Activated CD8-positive, alpha-beta memory T cell treated with anti-CD3 and anti-CD28 coated beads, Interleukin-2, amount 50 U/mL, for 48 hours (primary cell): ENCODE results near the gene GPR160.
"Not testable (repeated sequence)": the region's sequence is repeated elsewhere in the genome, so short reads cannot be mapped to it uniquely, and the experiment has no call there.

ENCODE experiments used
- DNase-seq: peaks from one replicate; pipeline ENCODE4 v3.0.0-alpha.2; 2020

GPR160 gene

DNA sequence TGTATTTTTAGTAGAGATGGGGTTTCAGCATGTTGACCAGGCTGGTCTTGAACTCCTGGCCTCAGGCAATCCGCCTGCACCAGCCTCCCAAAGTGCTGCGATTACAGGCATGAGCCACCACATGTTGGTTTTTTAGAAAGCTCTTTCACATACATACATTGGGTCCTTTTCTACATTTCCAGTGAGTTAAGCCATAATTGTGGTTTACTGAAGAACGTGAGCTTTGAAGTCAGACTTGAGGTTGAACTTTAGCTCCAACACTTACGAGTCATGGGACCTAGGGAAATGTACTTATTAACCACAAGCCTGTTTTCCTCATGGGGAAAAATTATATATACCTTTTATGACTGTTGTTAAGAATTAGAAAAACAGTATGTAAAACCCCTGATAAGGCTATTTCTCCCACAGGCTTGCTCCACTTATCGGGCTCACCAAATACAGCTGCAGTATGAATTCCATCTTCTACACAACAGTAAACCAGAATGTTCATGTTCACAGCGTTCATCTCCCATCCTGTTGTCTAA, 39.0 kb downstream of the GPR160 start:
- DNase-seq: no peak

DNA sequence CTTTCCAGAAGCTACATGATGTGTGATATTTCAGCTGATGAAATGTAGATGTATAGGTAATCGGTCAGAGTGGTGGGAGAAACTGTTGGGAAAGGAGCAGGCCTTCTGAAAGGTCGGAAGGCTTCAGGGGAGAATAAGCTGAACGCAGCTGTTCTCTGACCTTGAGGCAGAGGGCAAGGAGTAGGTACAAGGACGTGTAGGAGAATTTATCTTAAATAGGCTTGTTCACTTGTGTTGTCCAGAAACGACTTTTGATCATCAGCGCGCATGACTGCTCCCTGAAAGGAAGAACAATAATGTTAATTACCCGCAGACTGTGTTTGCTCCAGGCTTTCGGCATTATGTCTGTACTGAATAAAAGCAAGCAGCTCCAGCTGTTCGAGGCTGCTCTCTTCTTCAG, 39.6 kb downstream of the GPR160 start:
- no peak for DNase-seq

DNA sequence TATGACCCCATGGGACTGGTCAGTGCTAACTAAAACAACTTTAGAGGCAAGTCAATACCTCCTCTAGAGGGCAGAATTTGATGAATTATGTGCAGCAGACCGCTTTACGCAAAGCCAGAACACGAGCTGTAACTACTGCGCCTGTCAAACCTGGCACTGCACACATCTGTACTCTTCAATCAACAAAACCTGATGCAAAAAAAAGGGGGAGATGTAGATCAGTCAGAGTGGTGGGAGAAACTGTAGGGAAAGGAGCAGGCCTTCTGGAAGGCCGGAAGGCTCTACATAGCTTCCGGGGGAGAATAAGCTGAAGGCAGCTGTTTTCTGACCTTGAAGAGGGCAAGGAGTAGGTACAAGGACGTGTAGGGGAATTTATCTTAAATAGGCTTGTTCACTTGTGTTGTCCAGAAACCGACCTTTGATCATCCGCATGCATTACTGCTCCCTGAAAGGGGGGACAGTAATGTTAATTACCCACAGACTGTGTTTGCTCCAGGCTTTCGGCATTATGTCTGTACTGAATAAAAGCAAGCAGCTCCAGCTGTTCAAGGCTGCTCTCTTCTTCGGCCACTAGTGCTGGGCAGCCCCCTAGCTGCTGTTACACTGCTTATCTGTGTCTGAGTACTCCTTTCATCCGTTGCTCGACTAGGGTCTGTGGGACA, 41.0 kb downstream of the GPR160 start:
- no peak for DNase-seq

DNA sequence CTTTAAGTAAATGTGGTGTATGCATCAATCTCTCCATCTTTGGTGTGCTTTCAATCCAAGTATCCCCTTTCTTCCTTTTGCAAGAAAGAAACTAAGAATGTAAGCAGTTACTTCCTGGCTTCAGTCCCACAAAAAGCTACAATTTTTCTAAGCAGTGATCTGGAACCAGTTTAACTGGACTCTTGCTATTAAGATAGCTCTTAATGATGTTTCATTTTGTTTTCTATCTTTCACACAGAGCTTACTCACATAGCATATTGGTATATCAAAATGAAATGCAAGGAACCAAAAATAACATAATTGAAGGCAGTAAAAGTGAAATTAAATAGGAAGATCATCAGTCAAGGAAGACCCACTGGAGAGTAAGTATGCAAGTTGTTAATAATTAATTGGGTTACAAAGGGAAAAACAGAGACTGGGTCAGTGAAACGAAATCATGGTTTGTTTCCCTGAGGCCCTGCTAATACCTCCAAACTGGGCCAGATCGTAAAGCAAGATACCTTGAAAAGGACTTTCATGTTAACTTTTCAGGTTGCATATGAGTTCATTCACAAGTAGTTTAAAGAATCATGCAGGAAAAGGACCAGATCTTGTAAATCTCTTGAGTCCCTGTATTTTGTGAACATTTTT, 41.9 kb downstream of the GPR160 start:
- DNase-seq: no peak

DNA sequence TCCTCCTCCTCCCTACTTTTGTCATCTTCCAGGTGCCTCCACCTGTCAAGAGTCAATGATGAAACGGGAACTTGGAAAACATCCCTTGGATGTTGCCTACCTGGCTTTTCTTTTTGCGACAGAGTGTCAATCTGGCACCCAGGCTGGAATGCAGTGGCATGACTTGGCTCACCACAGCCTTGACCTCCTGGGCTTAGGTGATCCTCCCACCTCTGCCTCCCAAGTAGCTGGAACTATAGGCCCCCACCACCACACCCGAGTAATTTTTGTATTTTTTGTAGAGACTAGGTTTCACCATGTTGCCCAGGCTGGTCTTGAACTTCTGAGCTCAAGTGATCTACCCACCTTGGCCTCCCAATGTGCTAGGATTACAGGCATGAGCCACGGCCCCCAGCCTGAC, 42.8 kb downstream of the GPR160 start:
- DNase-seq: no peak

DNA sequence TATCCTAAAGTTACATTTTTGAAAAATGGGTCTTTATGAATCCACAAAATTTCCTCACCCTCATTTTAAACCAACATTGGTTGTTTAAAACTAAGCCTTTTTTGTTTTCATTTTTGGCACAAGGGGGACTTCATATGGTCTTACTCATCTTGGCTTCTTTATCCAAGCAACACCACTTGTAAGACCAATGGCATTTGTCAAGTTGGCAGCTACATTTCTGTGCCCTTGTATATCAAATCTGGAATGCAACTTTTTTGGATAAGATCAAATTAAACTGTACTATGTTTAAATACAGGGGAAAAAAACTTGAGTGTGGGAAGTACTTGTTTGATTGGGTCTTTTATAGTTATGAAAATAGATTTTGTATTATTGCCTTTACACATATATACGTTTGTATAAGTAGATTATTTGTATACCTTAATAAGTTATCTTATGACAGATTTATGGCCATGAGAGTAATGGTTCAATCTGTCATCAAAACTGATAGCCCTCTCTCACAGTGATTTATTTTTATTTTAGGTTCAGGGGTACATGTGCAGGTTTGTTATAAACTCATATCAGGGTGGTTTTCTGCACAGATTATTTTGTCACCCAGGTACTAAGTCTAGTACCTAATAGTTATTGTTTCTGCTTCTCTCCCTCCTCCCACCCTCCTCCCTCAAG, 43.4 kb downstream of the GPR160 start:
- DNase-seq: no peak

DNA sequence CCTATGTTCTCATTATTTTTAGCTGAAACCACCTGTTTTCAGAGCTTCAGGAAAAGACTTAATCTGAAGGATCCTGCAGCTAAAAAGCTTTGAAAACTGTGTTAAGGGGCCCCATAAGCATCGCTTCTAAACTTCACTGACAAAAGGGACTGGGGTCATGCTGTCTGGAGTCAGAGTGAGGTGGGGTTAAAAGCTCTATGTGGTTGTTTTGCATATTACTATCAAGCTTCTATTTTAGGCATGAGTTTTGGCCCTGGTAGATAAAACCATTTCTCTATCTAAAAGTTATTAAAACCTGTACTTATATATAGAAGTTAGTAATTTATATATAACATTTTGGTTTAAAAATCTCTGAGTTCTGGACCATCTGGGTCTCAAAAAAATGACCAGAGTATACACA, 45.5 kb downstream of the GPR160 start:
- DNase-seq: no peak

DNA sequence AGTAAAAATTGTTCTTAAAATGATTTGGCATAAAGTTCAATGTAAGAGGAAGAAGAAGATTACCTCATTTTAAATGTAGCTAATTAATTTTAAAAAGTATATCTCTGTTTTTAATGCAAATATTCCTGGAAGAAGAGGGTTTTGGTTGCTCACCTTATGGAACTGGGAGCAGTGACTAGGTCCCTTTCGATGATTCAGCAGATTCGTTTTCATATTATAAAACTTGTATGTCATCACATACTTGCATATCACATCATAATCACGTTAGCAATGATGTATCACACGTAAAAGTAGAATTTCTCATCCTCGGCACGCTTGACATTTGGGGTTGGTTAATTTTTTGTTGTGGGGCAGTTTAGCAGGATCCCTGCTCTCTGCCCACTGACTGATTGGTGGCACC, 47.6 kb downstream of the GPR160 start:
- DNase-seq: no peak

DNA sequence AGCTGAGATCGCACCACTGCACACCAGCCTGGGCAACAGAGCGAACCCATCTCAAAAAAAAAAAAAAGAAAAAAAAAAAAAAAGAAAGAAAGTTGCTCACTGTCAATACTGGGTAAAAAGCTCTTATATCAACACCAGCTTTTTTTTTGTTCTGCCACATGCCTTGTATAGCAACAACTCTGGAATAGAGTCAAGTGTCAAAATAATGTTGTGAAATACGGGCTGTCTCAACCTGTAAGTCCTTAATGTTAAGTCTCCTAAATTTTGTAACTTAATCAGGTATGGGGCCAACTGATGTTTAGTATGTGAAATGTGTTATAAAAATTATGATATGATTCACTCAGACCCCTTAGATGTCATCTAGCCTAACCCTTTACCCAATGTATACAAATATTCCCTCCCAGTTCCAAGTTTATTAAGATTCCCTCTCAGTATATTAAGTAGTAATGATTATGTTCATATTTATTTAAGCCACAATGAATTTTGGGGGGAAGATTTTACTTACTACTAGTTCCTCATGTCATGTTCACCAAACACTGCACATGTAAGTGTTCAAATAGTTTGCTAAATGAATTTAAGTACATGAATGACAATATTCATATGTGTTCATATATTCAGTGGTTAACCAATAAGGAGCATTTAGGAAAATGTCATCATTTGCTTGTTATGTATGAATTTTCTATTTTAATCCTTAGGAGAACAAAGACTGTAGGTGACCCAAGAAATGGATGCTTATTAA, 52.2 kb downstream of the GPR160 start:
- no peak for DNase-seq

DNA sequence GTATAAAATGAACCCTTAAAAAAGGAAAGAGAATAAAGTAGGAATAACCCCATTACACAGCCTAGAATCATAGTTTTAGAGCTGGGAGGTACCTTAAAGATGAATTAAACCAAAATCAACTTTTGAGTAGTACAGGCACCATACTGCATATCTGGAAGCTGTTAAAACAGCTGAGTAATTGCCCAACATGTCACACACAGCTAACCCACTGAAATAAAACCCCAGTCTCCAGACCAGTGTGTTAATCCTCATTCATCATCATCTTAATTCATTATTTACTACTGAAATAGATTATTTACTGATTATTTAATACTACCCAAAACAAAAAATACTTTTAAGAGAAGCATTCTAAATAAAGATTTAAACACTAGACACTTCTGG, 52.8 kb downstream of the GPR160 start:
- no peak for DNase-seq

DNA sequence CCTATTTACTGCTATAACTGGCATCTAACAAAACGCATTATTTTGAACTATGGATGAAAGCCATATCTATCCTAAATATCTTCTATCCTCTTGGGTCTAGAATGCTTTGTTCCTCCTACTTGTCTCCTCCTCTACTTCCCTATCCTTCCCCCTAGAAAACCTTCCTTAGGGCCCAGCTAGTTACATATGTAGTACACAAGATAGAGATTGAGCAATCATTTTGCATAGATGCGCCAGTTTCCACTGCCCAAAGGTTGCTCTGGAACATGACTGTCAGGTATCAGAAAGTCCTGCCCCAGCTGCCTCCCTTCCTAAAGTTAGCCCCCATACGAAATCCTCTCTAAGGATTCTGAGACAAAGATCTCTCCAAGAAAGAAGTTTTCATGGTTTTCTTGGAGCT, 55.1 kb downstream of the GPR160 start:
- DNase-seq: no peak

DNA sequence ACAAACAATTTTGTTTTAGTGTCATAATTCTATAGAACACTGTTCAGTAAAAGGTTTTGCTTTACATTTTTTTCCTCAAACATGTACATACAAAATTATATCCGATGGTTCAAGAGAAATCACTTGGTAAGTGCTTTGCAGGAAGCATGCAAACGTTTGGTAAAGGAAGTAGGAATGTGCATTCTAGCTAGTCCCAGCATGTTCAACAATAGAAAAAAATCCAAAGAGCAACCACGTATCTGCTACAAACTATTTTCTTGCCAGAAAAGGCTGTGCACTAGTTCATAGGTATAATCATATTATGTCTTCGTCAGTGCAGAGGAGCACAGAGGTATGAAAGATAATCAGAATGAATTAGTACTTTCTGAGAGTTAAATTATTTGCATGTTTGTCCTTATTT, 58.0 kb downstream of the GPR160 start:
- DNase-seq: no peak

DNA sequence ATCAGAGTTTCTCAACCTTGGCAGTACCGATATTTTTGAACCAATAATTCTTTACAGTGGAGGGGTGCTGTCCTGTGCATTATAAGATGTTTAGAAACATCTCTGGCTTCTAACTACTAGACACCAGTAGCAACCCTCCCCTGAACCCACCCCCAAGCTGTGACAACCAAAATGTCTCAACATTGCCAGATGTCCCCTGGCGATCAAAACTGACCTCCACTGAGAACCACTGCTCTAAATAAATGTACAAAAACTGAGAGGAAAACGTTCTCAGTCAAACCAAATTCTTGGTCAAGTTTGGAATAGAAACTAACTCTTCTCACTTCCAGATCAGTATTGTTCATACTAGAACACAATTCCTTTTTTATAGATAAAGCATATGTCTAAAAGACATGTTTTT, 58.5 kb downstream of the GPR160 start:
- no peak for DNase-seq

DNA sequence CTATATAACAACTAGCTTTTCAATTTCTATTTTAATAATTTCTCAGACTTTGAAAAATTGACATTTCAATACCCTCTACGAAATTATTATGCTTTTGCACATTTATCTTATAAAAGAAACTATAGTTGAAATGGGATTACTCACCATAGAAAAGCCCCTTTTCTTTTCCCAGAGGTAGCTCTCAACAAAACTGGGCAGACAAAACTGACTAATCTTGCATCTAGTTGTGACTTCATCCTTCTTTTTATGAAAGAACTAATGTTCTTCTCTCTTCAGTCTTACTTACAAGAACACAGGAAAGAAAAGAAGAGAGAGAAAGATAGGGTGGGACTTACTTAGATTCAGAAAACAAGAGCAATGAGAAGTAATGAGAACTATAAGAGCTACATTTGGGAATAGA, 61.0 kb downstream of the GPR160 start:
- DNase-seq: no peak

DNA sequence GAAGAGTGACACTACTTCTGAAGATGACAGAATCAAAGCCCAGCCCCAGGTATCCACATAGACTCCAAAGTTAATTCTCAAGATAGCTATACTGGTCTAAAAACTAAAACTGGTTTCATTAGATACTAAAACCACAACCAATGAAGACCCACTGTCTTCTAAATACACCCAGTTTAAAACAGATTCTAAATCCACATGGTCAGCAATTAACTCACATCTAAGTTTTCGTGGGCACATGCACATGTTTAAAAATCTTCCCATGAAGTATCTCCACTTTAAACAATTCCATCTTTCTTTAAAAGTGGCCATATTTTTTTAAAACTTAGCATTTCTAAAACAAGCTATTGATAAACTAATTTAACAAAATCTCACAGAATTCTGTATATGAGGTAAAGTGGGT, 63.1 kb downstream of the GPR160 start:
- DNase-seq: no peak

DNA sequence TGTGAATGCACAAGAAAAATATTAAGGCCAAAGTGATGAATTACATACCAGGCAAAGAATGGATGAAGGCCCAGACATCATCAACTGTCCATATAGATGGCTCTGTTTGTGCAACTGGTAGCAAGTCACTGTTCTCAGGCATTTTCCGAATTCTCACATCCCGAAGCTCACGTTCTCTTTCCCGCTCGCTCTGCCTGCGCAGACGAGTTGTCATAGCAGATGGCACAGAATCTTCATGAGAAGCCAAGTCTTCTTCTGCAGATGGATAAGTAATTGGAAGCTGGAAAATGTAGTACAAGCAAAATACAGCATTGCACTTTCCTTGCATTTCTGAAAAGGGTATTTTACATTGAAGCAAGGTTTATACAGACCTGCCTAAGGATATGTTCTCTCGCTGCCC, 64.6 kb downstream of the GPR160 start:
- no peak for DNase-seq

DNA sequence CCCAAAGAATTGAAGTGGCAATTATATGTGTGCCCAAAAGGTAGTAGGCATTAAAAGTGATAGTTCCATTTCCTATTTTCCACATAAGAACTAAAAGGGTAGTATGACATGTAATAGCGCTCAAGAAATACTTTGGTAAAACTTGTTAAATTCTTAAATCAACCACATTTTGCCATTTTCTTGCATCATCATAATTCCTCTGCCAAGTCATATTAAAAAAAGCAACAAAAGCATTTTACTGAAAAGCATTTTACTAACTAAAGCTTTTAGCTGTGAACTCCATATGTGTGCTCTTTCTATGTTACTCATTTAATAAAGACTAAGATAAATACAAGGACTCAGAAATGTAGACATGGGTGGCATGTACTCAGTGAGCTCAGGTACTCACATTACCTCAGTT, 70.1 kb downstream of the GPR160 start:
- DNase-seq: no peak

DNA sequence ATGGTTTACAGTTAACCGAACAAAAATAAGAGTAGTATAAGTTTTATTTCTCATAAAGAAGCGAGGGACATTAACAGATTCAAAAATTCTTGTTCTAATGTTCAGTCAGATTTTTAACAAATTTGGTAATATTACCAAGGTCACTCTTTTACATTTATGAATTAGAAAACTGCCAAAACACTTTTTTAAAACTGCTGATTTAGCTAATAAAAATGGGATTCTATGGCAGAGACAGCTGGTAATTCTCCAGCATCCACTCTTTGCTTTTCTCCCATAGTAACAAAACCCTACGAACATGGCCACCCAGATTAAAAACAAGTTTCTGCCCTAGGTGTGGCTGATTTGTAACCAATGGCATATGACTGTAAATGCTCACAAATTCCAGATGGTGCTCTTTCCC, 71.2 kb downstream of the GPR160 start:
- no peak for DNase-seq

DNA sequence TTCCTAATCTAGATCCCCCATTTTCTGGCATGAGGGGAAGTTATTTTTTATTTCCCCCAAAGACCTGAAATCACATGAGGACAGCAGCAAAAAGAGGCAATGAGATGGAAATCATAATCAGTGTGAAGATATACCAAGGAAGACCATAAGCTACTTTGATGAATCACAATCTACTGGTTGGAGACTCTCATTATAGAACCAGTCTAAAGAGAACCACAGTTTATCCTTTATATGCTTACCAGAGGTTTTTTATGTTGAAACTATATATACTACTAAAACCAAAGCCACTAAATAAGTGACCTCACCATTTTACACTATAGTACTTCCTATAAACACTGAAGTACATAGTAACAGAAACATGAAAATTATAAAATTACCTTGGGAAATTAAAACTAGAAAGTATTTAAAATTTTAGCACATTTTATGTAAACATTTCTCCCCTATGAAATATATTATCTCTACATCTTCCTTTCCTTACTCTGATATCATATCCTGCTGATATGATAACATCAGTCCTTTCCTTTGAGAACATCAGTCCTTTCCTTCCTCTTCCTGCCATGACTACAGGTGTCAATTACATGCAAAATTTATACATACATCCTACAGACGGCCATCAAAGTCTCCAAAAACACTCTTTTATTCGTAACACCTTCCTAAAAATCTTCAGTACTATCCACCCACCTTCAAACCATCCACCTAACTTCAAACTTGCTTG, 71.9 kb downstream of the GPR160 start:
- DNase-seq: no peak

DNA sequence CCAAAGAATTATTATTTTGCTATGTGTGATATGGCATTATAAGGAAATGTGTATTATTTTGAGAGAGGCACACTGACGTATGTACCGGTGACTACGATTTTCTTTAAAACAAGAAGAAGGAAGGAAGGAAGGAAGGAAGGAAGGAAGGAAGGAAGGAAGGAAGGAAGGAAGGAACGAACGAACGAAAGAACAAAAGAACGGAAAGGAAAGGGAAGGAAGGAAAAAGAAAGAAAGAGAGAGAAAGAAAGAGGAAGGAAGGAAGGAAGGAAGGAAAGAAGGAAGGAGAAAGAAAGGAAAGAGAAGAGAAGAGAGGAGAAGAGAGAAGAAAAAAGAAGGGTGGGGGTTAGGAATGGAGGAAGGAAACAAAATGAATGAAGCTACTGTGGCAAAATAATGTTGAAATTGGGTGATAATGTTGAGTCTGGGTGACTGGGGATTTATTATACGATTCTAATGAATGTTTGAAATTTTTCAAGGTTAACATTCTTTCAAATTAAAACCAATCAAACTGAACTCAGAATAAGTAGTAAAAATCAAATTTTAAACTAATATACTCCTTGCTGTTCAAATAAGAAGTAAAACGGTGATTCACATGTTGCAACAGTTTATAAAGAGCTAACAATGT, 73.5 kb downstream of the GPR160 start:
- no peak for DNase-seq

DNA sequence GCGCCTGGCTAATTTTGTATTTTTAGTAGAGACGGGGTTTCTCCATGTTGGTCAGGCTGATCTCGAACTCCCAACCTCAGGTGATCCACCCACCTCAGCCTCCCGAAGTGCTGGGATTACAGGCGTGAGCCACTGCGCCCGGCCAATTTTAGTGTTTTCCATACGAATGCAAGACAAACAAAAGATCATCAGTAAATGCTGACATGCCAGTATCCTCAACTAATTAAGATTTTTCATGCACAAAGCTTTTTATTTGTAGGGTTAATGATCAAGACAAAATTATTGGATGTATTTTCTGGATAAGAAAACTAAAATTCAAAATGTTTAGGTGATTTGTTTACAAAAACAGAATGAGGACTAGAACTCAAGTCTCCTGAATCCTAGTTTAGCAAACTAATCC, 76.4 kb downstream of the GPR160 start:
- DNase-seq: not testable (repeated sequence)

DNA sequence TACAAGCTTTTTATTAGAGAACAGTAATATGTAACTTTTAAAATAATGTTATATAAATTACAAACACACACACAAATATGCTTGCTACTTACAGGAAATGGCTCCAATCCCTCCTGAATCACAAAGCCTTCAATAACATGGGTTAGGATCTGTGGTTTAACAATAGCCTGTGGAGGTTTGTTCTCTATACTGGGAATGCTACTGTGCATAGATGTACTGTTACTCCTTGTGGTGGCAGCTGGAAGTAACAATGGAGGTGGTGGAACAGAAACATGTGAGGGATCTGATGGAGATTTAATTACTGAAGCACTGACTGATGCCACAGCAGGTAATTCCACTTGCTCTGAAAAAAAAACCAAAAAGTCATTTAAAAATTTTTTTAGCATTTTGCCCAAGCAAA, 79.3 kb downstream of the GPR160 start:
- DNase-seq: no peak
